HG02970 (cell line): ENCODE data around the gene SPATA31E1.
"Not testable (repeated sequence)": the region's sequence is repeated elsewhere in the genome, so short reads cannot be mapped to it uniquely, and the experiment has no call there.

Source experiments
- ATAC-seq: cut with Tn5 transposase; IDR thresholded peaks from one replicate; pipeline ENCODE4 v1.9.1; 2021; ENCODE audit warnings: mild to moderate bottlenecking, moderate library complexity, moderate number of reproducible peaks; ENCODE audit not compliant: unreplicated experiment, low FRiP score

Gene SPATA31E1

DNA sequence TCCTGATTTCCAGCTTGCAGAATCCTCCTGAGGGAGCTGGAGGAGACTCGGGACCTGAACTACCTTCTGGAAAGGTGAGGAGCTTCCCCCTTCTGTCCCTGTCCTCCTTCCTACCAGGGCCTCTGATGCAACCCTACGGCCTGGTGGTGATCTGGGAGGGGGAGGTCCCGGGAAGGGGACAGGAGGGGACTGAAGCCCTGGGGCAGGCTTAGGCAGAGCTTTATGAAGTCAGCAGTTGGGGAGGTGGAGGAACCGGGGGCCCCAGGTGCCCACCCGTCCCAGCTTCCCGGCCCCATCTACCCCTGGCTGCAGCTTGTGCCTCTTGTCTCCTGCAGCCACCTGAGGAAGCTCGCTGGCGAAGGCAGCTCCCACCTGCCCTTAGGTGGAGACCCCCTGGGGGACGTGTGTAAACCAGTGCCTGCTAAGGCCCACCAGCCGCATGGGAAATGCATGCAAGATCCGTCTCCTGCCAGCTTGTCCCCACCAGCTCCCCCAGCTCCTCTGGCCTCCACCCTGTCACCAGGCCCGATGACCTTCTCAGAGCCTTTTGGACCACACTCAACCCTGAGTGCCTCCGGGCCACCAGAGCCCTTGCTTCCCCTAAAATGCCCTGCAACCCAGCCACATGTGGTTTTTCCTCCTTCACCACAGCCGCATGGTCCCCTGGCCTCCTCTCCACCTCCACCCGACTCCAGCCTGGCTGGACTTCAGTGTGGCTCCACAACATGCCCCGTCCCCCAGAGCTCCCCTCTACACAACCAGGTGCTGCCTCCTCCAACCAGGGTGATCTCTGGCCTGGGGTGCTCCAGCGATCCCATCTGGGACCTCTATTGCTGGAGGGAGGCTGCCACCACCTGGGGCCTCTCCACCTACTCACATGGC is 2.1 kb downstream of the SPATA31E1 start:
- ATAC-seq, result no peak

DNA sequence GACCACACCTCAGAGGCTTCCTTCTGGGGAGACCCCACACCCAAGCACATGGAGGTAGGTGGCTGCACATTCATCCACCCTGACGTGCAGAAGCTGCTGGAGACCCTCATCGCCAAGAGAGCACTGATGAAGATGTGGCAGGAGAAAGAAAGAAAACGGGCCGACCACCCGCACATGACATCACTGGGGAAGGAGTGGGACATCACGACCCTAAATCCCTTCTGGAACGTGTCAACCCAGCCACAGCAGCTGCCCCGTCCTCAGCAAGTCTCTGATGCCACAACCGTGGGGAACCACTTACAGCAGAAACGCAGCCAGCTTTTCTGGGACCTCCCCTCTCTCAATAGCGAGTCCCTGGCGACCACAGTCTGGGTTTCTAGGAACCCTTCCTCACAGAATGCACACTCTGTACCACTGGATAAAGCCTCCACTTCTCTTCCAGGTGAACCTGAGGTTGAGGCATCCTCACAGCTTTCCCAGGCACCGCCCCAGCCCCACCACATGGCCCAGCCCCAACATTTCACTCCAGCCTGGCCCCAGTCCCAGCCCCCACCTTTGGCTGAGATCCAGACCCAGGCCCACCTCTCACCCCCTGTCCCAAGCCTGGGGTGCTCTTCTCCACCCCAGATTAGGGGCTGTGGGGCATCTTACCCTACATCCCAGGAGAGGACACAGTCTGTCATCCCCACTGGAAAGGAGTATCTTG is 3.0 kb downstream of the SPATA31E1 start:
- no peak for ATAC-seq

DNA sequence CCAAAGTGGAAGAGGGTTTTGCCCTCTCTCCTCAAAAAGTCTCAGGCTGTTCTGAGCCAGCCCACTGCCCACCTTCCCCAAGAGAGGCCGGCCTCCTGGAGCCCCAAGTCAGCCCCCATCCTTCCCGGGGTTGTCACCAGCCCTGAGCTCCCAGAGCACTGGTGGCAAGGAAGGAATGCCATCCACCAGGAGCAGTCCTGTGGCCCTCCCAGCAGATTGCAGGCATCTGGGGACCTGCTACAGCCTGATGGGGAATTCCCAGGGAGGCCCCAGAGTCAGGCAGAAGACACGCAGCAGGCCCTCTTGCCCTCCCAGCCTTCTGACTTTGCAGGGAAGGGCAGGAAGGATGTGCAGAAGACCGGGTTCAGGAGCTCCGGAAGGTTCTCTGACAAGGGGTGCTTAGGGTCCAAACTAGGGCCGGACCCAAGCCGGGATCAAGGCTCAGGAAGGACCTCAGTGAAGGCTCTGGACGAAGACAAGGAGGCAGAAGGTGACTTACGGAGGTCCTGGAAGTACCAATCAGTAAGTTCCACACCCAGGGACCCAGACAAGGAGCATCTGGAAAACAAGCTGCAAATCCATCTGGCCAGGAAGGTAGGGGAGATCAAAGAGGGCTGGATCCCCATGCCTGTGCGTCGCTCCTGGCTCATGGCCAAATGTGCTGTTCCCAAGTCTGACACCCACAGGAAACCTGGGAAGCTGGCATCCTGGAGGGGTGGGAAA is 3.7 kb downstream of the SPATA31E1 start:
- ATAC-seq, result no peak

DNA sequence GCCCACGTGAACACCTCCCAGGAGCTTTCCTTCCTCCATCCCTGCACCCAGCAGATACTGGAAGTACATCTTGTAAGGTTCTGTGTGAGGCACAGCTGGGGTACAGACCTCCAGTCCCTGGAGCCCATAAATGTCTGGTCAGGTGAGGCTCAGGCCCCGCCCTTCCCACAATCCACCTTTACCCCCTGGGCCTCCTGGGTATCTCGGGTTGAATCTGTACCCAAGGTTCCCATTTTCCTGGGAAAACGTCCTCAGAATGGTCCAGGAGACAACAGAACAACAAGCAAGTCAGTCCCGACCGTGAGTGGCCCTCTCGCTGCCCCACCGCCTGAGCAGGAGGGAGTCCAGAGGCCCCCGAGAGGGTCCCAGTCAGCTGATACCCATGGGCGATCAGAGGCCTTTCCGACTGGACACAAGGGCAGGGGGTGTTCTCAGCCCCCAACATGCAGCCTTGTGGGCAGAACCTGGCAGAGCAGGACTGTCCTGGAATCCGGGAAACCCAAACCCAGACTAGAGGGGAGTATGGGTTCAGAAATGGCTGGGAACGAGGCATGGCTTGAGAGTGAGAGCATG is 4.3 kb downstream of the SPATA31E1 start:
- no peak for ATAC-seq

DNA sequence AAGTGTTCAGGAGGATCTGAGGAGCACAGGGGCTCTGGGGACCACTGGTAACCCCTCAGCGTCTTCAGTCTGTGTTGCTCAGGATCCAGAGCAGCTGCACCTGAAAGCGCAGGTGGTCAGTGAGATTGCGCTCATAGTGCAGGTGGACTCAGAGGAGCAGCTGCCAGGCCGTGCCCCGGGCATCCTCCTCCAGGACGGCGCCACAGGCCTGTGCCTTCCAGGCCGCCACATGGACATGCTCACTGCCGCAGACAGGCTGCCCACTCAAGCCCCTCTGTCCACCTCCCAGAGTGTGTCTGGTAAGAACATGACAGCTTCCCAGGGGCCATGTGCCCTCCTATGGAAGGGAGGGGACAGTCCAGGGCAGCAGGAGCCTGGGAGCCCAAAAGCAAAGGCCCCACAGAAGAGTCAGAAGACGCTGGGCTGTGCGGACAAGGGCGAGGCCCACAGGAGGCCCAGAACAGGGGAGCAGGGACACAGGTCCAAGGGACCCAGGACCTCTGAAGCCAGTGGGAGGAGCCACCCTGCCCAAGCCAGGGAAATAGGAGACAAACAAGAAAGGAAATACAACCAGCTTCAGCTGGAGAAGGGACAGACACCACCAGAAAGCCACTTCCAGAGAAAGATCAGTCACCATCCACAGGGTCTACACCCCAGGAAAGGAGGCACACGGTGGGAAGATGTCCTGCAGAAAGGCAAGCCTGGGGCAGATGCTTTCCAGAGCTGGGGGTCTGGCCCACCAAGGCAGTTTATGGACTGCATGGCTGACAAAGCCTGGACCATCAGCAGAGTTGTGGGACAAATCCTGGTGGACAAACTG is 5.2 kb downstream of the SPATA31E1 start:
- ATAC-seq, result no peak

DNA sequence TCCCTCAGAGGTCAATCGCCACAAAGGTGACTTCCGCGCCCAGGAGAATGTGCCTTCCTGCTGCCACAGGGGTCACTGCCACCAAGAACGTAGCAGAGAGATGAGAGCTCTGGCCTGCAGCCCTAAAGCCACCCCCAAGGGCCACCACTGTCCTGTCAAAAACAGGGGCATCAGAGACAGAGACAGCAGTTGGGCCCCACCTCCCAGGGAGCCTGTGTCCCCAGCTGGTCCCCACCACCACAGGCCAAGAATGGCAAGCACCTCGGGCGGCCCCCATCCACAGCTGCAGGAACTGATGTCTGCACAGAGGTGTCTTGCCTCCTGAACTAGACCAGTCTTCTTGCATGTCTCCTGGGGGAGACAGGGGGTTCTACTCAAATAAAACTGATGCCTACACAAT is 5.8 kb downstream of the SPATA31E1 start:
- ATAC-seq, result no peak

DNA sequence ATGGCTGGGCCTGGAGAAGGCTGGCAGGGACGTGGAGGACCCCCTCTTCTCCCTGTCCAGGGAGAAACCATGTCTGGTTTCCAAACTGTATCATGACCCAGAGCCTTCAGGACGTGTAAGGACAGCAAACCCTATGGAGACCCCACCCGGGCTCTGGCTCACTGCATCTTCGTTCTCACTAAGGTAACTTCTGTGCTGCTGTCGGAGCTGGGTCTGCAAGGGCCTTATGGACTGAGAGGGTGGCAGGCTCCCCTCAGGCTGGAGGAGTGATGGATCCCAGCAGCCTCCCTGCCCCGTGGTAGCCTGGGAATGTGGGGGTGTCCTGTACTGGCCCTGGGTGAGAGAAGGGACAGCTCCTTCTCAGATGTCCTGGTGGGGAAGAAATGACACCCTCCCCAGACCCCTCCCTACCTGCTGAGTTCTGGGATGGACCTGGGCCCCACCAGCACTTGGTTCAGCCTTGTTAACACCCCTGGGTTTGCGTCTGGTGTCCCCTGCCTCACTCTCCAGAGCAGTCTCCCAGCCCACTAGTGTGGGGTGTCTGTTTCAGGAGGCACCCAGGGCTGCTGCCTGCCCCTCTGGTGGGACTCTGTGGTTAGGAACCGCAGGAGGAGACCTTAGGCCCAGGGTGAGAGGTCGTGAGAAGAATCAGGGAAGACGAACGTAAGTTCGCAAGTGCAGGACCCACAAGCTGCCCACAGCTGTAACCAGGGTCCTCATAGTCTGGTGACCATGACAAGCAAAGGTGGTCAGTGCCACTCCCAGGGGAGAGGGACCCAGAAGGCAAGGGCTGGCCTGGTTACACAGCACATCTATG is 6.6 kb downstream of the SPATA31E1 start:
- ATAC-seq, result no peak

DNA sequence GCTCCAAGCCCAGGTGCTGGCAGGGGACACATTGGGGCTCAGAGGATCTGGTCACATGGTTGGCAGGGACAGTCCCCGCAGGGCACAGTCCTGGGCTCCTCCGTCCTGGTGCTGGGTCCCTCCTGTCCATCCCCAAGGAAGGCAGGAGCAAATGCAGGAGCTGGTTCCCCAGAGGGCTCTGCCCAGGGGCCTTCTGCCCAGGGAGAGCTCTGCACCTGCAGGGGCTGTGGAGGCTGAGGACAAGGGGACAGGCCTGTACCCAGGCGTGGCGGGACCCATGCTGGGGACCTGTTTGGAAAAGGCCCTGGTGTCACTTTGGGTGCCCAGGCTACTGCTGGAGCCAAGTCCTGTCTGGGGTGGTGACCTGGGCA is 7.2 kb downstream of the SPATA31E1 start:
- no peak for ATAC-seq

DNA sequence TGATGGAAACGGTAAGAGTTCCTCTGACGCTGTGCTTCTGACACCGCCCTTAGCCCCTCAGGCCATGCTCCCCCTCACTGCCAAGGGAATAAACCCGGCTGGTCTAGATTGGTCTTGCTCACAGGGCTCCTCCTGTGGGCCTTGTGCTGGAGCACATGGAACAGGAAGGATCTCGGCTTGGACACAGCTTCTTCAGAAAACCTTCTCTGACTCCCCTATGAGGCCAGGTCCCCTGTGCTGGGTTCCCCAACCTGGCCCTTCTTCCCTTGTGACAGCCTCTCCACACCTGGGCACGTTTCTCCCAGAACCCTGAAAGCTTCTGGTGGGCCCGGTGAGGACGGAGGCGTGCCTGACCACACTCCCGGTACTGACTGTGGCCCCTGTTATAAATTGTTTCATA is 8.2 kb downstream of the SPATA31E1 start:
- ATAC-seq, result no peak

DNA sequence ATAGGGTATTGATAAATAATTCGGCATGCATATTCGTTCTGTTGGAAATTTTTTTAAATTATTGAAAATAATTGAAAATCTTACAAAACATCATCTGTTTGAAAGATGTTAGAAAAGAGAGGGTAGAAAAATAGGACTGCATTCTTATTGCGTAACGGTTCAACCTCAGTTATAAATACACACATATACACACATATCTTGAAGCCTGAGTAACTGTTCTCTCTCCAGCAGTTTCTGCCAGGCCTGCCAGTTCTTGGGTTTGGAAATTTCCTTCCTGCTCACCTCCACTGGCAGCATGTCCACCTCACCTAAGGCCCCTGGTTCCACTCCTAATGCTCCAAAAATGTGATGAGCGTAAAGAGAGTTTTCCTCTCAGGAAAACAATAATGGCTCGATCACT is 9.1 kb downstream of the SPATA31E1 start:
- ATAC-seq, result no peak

DNA sequence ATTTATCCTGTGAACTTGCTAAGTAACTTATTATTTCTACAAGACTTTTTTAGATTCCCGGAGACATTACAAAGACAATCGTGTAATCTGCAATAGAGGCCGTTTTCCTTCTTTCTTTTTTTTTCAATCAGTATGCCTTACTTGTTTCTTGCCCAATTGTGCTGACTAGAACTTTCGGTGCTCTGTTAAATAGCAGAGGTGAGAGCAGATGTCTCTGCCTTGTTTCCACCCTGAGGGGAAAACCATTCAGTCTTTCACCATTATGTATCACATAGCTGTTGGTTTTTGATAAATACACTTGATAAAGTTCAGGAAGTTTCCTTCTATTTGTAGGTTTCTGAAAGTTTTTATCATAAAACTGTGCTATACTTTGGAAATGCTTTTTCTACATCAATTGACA is 10.3 kb downstream of the SPATA31E1 start:
- ATAC-seq, result no peak

DNA sequence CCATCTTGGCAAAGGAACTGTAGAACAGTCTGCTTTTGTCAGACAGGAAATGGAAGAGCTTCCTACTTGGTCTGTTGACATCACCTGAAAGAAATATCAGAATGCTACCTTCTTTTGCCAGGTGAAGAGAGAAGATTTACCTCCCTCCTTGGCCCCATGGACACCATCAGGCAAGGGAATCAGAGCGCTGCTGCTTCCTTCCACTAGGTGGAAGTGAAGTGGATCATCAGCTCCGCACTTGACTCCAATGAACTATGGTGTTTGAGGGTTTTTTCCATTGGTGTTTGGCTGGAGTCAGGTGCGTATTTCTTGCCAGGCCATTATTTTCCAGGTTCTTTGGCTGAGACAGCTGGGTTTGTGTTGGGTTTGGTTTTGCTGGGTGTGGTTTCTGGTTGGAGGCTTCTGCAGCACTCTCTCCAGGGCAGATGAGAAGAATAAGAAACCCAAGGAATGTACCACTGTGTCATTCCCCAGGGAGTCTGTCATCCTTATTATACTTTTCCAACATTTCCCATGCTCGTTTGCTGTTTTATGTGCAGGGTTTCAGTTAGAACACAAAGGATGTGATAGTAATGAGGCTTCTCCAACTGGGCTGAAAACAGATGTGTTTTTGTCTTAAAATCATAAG is 12.4 kb downstream of the SPATA31E1 start:
- no peak for ATAC-seq

DNA sequence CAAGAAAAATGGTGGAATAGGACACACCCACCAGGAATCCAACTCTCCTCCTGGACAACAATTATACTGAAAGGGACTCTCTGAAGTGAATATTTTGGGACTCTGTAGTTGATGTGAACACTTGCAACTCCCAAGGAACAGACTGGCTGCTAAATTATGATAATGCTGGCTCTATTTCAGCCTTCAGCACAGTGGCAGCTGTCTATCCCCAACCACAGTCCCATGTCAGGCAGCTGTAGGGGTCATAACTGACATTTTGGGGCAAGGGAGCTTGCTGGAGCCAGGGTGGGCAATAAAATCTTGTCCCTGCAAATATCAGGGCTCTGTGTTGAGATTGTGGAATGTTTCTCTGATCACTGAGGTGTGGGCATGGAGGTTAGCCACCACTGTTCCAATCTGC is 14.2 kb downstream of the SPATA31E1 start:
- ATAC-seq, result no peak

DNA sequence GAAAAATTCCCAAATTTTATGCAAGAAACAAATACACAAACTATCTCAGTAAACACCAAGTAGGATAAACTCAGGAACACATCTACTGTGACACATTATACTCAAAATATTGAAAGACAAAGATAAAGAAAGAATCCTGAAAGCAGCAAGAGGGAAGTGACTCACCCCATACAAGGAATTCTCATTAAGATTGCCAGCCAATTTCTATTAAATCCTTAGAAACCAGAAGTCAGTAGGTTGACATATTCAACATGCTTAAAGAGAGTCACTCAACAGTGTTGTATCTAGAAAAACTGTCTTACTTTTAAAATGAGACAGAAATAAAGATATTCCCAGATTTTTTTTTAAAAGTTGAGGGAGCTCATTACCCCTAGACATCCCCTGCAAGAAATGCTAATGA is 15.5 kb downstream of the SPATA31E1 start:
- ATAC-seq, result no peak

DNA sequence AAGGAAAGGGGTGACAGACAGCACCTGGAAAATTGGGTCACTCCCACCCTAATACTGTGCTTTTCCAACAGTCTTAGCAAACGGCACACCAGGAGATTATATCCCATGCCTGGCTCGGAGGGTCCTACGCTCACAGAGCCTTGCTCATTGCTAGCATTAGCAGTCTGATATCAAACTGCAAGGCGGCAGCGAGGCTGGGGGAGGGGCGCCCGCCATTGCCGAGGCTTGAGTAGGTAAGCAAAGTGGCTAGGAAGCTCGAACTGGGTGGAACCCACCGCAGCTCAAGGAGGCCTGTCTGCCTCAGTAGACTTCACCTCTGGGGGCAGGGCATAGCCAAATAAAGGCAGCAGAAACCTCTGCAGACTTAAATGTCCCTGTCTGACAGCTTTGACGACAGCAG is 19.7 kb downstream of the SPATA31E1 start:
- ATAC-seq, result not testable (repeated sequence)

DNA sequence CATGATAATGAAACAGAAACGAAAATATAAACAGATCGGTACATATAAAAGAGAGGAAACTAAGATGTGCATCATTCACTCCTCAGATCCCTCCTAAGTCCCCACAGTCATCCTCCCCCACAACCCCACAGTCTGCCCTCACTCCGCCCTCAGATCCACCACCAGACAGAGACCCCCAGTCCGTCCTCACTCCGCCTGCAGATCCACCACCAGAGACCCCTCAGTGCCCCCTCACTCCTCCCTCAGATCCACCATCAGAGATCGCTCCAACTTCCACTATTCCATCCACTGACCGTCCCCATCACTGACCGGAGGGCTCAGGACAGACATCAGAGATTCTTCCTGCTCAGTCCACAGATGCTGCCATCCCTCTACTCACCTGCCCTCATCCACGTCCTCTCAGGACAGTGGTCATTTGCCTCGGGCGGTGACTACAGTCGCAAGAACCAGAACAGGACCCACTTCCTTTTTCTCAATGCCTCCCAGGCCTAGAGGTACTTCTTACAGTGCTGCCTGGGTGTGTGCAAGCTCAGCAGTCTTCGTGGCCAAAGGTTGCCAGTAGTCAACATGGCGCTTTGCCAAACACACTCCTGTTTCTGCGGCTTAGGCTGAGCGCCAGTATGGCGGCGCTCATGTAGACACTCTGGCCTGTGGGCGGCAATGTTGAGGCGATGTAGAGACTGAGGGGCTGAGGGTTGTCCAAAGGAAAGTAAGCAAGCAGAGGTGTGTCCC is 26.8 kb downstream of the SPATA31E1 start:
- ATAC-seq, result no peak

DNA sequence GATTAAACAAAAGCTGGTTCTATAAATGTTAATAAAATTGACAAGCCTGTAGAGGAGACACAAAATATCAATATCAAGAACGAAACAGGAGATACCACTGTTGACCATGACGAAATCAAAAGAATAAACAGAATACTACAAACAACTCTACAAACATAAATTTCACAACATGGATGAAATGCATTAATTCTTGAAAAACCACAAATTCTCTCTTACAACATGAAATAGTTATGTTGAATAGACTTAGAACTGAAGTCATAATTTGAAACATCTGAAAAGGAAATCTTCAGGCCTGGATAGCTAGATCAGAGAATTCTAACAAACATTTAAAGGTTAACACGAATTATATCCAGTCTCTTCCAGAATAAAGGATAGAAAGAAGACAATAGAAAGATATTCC is 28.1 kb downstream of the SPATA31E1 start:
- ATAC-seq, result no peak

DNA sequence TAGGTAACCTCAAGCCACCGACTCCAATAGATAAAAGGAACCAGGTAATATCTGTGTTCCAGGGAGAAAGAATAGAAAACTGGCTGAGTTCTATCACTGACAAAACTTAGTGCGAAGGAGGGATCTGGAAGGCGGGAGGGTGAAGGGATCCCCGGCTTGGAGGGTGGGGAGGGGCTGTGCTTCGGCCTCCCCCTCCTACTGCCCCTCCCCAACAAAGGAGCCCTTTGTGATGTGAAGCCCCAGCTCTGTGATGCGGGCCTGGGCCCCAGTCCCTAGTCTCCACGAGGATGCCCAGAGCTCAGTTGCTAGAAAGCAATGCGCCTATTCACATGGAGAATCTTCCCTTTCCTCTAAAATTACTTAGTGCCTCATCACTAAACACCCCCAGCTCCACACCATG is 35.0 kb downstream of the SPATA31E1 start, which contains the start of gene SPATA31C1:
Gene SPATA31C1 (plus strand): TSS at position 301 of the 400 bp plus-strand sequence.
- not testable (repeated sequence) for ATAC-seq
